Fibroblast of lung (primary cell): ENCODE results near the gene FAM181A. TPM values are rescaled to one million over a fixed set of nuclear protein-coding genes. Genes with fewer than 3 reads are reported as not detected.

Experiments
- DNase-seq, 2 donors: peaks; one replicate each; pipeline versions ENCODE4 v3.0.0 to v3.0.0-alpha.2; 2010; ENCODE audit warnings: low read depth in 2 of 2
- H2AFZ ChIP-seq: 2 replicates; pipeline ENCODE4 v1.5.1; 2012; ENCODE audit warnings: low read length, control low read depth, inconsistent platforms
- H3K27ac ChIP-seq: 2 replicates; pipeline ENCODE4 v1.5.1; 2011; ENCODE audit warnings: low read length, control low read depth; ENCODE audit not compliant: insufficient read depth
- H3K27me3 ChIP-seq: 2 replicates; pipeline ENCODE4 v1.5.1; 2011; ENCODE audit warnings: mild to moderate bottlenecking, low read length; ENCODE audit not compliant: control insufficient read depth, insufficient read depth
- H3K36me3 ChIP-seq: 2 replicates; pipeline ENCODE4 v1.5.1; 2011; ENCODE audit warnings: low read length; ENCODE audit not compliant: control insufficient read depth, insufficient read depth
- H3K4me1 ChIP-seq: 2 replicates; pipeline ENCODE4 v1.5.1; 2011; ENCODE audit warnings: low read length; ENCODE audit not compliant: control insufficient read depth, insufficient read depth; ENCODE audit errors: extremely low read depth
- H3K4me2 ChIP-seq: 2 replicates; pipeline ENCODE4 v1.5.1; 2011; ENCODE audit warnings: low read length, control low read depth; ENCODE audit not compliant: insufficient read depth; ENCODE audit errors: extremely low read depth
- H3K4me3 ChIP-seq, 4 experiments: fragments of 200-600 bp in 1 of 4; sonication (generic) in 1 of 4; replicated peaks in 1 of 4; 2 replicates each; pipeline ENCODE4 v1.5.1; 2011 to 2016; ENCODE audit warnings: low read length in 4 of 4, low read depth in 3 of 4, mild to moderate bottlenecking in 3 of 4, control low read depth in 2 of 4, inconsistent platforms in 1 of 4, mixed read lengths in 1 of 4; ENCODE audit not compliant: insufficient read depth in 1 of 4; ENCODE audit errors: control extremely low read depth in 1 of 4
- H3K79me2 ChIP-seq: 2 replicates; pipeline ENCODE4 v1.5.1; 2012; ENCODE audit warnings: mild to moderate bottlenecking, low read length, inconsistent platforms; ENCODE audit not compliant: control insufficient read depth, insufficient read depth
- H3K9ac ChIP-seq: 2 replicates; pipeline ENCODE4 v1.5.1; 2011; ENCODE audit warnings: mild to moderate bottlenecking, low read length, control low read depth; ENCODE audit not compliant: insufficient read depth
- H3K9me3 ChIP-seq: 2 replicates; pipeline ENCODE4 v1.5.1; 2012; ENCODE audit warnings: low read depth, low read length; ENCODE audit not compliant: control insufficient read depth, insufficient read depth
- H4K20me1 ChIP-seq: 2 replicates; pipeline ENCODE4 v1.5.1; 2011; ENCODE audit warnings: low read length; ENCODE audit not compliant: control insufficient read depth, insufficient read depth; ENCODE audit errors: extremely low read depth
- EZH2 ChIP-seq: IDR thresholded peaks from 2 replicates; pipeline ENCODE4 v1.5.1; 2012; ENCODE audit warnings: low read length, control low read depth, mild to moderate bottlenecking; ENCODE audit errors: missing control alignments
- polyA minus RNA-seq: library from RNA; depleted of rRNA, polyadenylated mRNA; stranded (reverse); fragments of >200 nt; gene quantifications from 2 replicates; pipeline ENCODE4 v1.2.3, GENCODE V29; 2011; ENCODE audit warnings: low replicate concordance
- polyA plus RNA-seq, 2 donors: library from polyadenylated mRNA; depleted of rRNA in 1 of 2; stranded (reverse) in 1 of 2; unstranded in 1 of 2; fragments of >200 nt; gene quantifications; 2 replicates each; pipeline ENCODE4 v1.2.1, GENCODE V29; 2011 to 2012; ENCODE audit warnings: missing spikeins in 1 of 2
- total RNA-seq: library from RNA; depleted of rRNA; stranded (reverse); fragments of >200 nt; gene quantifications from 2 replicates; pipeline ENCODE4 v1.2.1, GENCODE V29; 2014
- TF ChIP-seq, protein P1 (sequence below), 2 donors: IDR thresholded peaks in 1 of 2; conservative IDR thresholded peaks in 1 of 2; 1 replicate in 1 of 2; 2 replicates in 1 of 2; pipeline ENCODE4 v1.5.1; 2011 to 2012; ENCODE audit warnings: low read length in 2 of 2, control low read depth in 1 of 2, inconsistent platforms in 1 of 2, low read depth in 1 of 2, mild to moderate bottlenecking in 1 of 2

The FAM181A gene
- total RNA-seq (not detected in 2 replicates), polyA plus RNA-seq (not detected in 2 replicates), polyA minus RNA-seq (not detected in 2 replicates)
- not detected in 2 replicates for polyA plus RNA-seq (2012)

DNA sequence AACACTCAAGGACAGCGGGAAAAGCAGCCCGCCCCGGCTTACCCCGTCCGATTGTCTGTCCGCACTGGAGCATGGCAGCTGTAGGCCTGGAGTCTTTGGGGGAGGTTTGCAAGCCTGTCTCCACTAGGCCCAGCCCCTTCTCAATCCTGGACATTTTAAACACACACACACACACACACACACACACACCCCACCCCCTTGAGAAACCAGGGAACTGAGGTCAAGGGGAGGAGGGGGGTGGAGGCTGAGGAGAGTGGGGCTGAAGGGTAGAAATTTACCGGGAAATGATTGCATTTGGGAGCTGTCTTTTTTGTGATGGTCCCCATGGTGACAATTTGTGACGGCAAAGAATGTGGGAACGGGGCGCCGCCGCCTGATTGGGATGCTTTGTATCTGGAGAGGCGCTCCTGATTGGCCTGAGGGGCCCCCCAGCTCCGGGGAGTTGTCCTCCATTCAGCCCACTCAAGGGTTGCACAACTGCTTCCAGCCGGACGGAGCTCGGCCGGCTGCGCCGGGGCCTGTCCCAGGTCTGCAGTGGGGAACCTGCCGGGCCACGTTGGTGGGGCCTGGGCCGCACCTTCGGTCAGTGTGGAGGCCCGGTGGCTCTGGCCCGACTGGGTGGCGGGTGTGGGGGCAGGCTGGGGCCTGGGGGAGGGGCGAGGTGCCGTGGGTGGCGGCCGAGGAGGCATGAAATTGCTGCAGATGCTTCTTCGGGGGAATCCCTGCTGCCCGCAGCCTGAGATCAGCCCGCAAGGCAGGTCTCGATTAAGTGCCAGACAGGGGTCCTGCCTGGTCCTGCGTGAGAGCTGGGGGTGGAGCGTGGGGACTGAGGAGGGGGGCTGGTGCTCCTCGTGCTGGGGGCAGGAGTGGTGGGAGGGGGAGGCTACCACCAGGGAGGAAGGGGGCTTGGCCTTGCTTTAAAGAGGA, at the start of gene FAM181A:
FAM181A (plus strand) TSS at position 472 of the 927 bp plus-strand sequence. CDS start 942 bp downstream, outside the sequence.
- Histone ChIP-seq H3K4me1 (no peaks in the 10 kb centered on the region), H4K20me1 (no peaks in the 10 kb centered on the region), H3K79me2 (no peaks in the 10 kb centered on the region), H3K27ac (no peak within 1 kb of the TSS), H3K27me3 (no peaks in the 10 kb centered on the region), H3K9me3 (no peaks in the 10 kb centered on the region), H2AFZ (no peak within 1 kb of the TSS), H3K4me3 (no peak within 1 kb of the TSS), H3K9ac (no peak within 1 kb of the TSS), H3K36me3 (no peaks in the 10 kb centered on the region), H3K4me2 (no peak within 1 kb of the TSS)
- TF ChIP-seq EZH2: no peak
- TF ChIP-seq, protein P1, sequence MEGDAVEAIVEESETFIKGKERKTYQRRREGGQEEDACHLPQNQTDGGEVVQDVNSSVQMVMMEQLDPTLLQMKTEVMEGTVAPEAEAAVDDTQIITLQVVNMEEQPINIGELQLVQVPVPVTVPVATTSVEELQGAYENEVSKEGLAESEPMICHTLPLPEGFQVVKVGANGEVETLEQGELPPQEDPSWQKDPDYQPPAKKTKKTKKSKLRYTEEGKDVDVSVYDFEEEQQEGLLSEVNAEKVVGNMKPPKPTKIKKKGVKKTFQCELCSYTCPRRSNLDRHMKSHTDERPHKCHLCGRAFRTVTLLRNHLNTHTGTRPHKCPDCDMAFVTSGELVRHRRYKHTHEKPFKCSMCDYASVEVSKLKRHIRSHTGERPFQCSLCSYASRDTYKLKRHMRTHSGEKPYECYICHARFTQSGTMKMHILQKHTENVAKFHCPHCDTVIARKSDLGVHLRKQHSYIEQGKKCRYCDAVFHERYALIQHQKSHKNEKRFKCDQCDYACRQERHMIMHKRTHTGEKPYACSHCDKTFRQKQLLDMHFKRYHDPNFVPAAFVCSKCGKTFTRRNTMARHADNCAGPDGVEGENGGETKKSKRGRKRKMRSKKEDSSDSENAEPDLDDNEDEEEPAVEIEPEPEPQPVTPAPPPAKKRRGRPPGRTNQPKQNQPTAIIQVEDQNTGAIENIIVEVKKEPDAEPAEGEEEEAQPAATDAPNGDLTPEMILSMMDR (conservative IDR thresholded peaks at IDR 0.05 in 1 of 2, IDR thresholded peaks at IDR 0.05 in 1 of 2; ENCODE audit: low read depth in 1 of 2, low read length in 2 of 2): no peak
- DNase-seq: no peak

DNA sequence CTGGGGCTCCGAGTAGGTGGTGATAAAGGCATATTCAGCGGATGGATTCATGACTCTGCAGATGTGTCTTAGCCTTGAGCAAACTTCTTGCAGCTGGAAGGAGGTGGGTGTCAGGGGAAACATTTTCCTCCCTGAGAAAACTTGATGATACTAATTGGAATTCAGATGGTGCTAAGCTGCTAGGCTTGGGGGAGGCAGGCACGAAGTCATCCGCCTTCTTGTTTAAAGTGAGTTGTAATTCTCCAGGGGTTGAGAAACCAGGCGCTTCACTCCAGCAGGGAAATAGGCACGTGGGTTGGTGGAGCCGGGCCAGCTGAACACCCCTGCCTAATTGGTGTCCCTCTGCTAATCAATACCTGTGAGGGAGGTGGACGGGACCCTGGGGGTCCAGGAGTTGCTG, 48.9 kb upstream of the FAM181A start:
- H3K79me2 ChIP-seq: no peaks in the 10 kb centered on the region
- H3K27ac ChIP-seq: no peak overlapping the region
- no peaks in the 10 kb centered on the region for H3K4me1 ChIP-seq
- no peak overlapping the region for H3K4me2 ChIP-seq
- DNase-seq: no peak
- no peaks in the 10 kb centered on the region for H3K27me3 ChIP-seq
- TF ChIP-seq, protein P1 (conservative IDR thresholded peaks at IDR 0.05 in 1 of 2, IDR thresholded peaks at IDR 0.05 in 1 of 2; ENCODE audit: low read depth in 1 of 2, low read length in 2 of 2): no peak
- TF ChIP-seq EZH2: no peak
- H3K9me3 ChIP-seq: no peaks in the 10 kb centered on the region
- no peaks in the 10 kb centered on the region for H3K36me3 ChIP-seq
- no peak overlapping the region for H3K9ac ChIP-seq
- H3K4me3 ChIP-seq: no peak overlapping the region
- H2AFZ ChIP-seq: no peak overlapping the region
- no peaks in the 10 kb centered on the region for H4K20me1 ChIP-seq

DNA sequence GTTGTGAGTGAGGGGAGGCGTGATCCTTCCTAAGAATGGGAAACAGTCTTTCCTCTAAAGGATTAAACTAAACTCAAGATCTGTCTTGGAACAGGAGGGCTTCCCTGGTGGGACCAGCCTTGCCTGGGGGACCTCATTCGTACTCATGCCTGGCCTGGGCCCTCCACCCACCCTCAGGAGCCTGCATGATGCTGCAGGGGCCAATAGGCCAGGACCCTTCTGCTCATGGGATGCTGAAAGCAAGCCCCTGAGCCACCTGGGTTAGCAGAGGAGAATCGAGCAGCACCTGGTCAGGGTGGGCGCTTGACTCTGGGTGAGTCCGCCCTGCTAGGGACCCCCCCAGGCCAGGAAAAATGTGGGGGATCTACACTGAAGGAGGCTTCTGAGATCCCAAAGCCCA, 48.3 kb upstream of the FAM181A start:
- no peak for DNase-seq
- TF ChIP-seq, protein P1 (conservative IDR thresholded peaks at IDR 0.05 in 1 of 2, IDR thresholded peaks at IDR 0.05 in 1 of 2; ENCODE audit: low read depth in 1 of 2, low read length in 2 of 2): no peak
- TF ChIP-seq EZH2: no peak
- no peaks in the 10 kb centered on the region for H3K4me1 ChIP-seq

More for the DNA sequence above, 48.3 kb upstream of the FAM181A start:
- no peak overlapping the region for H3K9ac ChIP-seq
- no peaks in the 10 kb centered on the region for H3K79me2 ChIP-seq
- H2AFZ ChIP-seq: no peak overlapping the region
- H4K20me1 ChIP-seq: no peaks in the 10 kb centered on the region
- no peaks in the 10 kb centered on the region for H3K27me3 ChIP-seq
- H3K9me3 ChIP-seq: no peaks in the 10 kb centered on the region
- H3K36me3 ChIP-seq: no peaks in the 10 kb centered on the region
- H3K27ac ChIP-seq: no peak overlapping the region
- no peak overlapping the region for H3K4me2 ChIP-seq
- H3K4me3 ChIP-seq: no peak overlapping the region
